NOMO-1 (cell line): ENCODE data around the gene SWT1.
"Not testable (repeated sequence)": the region's sequence is repeated elsewhere in the genome, so short reads cannot be mapped to it uniquely, and the experiment has no call there.

ENCODE experiments used
- DNase-seq, 2 experiments: peaks; one replicate each; lab custom pipeline; 2025; ENCODE audit not compliant: unreplicated experiment in 2 of 2; lab: John Stamatoyannopoulos, UW

The SWT1 gene

GRCh38 chr1:185317034-185317885 is 160.3 kb downstream of the SWT1 start, which contains the start of gene IVNS1ABP:
IVNS1ABP (minus strand) TSS chr1:185317243; CDS start chr1:185309493, 7,750 bp downstream.
- DNase-seq = peak; percentile 93 to 95

GRCh38 chr1:185317886-185318310 is 160.9 kb downstream of the SWT1 start:
- DNase-seq = peak; percentile 84 to 85

- DNase-seq = peak in 1 of 2 experiments; percentile 1
Observed at GRCh38 chr1:185318431-185319138, 161.6 kb downstream of the SWT1 start.

GRCh38 chr1:185319139-185319475 is 162.1 kb downstream of the SWT1 start:
- DNase-seq = no peak

GRCh38 chr1:185321104-185321503 is 164.1 kb downstream of the SWT1 start:
- not testable (repeated sequence) for DNase-seq

- not testable (repeated sequence) for DNase-seq
Observed at GRCh38 chr1:185321653-185322221, 164.8 kb downstream of the SWT1 start.

GRCh38 chr1:185322636-185323035 is 165.7 kb downstream of the SWT1 start:
- no peak for DNase-seq

- no peak for DNase-seq
Observed at GRCh38 chr1:185324118-185324517, 167.2 kb downstream of the SWT1 start.

- no peak for DNase-seq
Observed at GRCh38 chr1:185325413-185325812, 168.4 kb downstream of the SWT1 start.

- peak; percentile 4 to 12 for DNase-seq
Observed at GRCh38 chr1:185328255-185328654, 171.3 kb downstream of the SWT1 start.

- DNase-seq = no peak
Observed at GRCh38 chr1:185334182-185334581, 177.2 kb downstream of the SWT1 start.

- DNase-seq = peak; percentile 29 to 78
Observed at GRCh38 chr1:185337246-185337645, 180.3 kb downstream of the SWT1 start.

- peak; percentile 73 to 91 for DNase-seq
Observed at GRCh38 chr1:185338719-185339622, 182.0 kb downstream of the SWT1 start.

GRCh38 chr1:185341196-185341781 is 184.3 kb downstream of the SWT1 start:
- no peak for DNase-seq
